Activated naive CD8-positive, alpha-beta T cell treated with anti-CD3 and anti-CD28 coated beads, Interleukin-2, amount 50 U/mL, for 16 hours (primary cell): Measurements from ENCODE around the gene RBM4B.
A peak's percentile ranks its signal among the peaks of the same experiment; 100 is the strongest.
"Not testable (repeated sequence)": the region's sequence is repeated elsewhere in the genome, so short reads cannot be mapped to it uniquely, and the experiment has no call there.

ENCODE experiments used
- DNase-seq: peaks from one replicate; pipeline ENCODE4 v3.0.0-alpha.2; 2020; ENCODE audit warnings: low read depth, low spot score

Gene RBM4B

GRCh38 chr11:66677599-66678375 lies at the start of gene RBM4B:
Gene RBM4B, minus strand, starts transcription at chr11:66677887. Its CDS starts 808 bp downstream, at chr11:66677079.
- DNase-seq = peak; percentile 91

GRCh38 chr11:66725647-66726046 lies 48.0 kb upstream of the RBM4B start:
- no peak for DNase-seq

- DNase-seq = no peak
These were observed 47.4 kb upstream of the RBM4B start for GRCh38 chr11:66725114-66725513.

- not testable (repeated sequence) for DNase-seq
These were observed 46.5 kb upstream of the RBM4B start for GRCh38 chr11:66724167-66724566.

- no peak for DNase-seq
These were observed 46.0 kb upstream of the RBM4B start for GRCh38 chr11:66723693-66724092.

GRCh38 chr11:66722745-66723651 lies 45.3 kb upstream of the RBM4B start:
- no peak for DNase-seq

- no peak for DNase-seq
These were observed 44.3 kb upstream of the RBM4B start for GRCh38 chr11:66721939-66722338.

GRCh38 chr11:66720899-66721470 lies 43.3 kb upstream of the RBM4B start:
- DNase-seq = no peak

- no peak for DNase-seq
These were observed 42.7 kb upstream of the RBM4B start for GRCh38 chr11:66720223-66720898.

- DNase-seq = no peak
These were observed 41.6 kb upstream of the RBM4B start for GRCh38 chr11:66719111-66719872.

- DNase-seq = no peak
These were observed 40.8 kb upstream of the RBM4B start for GRCh38 chr11:66718320-66718971.

GRCh38 chr11:66717925-66718319 lies 40.2 kb upstream of the RBM4B start:
- DNase-seq = no peak

GRCh38 chr11:66716996-66717395 lies 39.3 kb upstream of the RBM4B start:
- no peak for DNase-seq

GRCh38 chr11:66715346-66716085 lies 37.8 kb upstream of the RBM4B start:
- no peak for DNase-seq

- DNase-seq = no peak
These were observed 36.2 kb upstream of the RBM4B start for GRCh38 chr11:66713746-66714480.

GRCh38 chr11:66710384-66710930 lies 32.8 kb upstream of the RBM4B start:
- no peak for DNase-seq

GRCh38 chr11:66708701-66709100 lies 31.0 kb upstream of the RBM4B start:
- no peak for DNase-seq

GRCh38 chr11:66708094-66708493 lies 30.4 kb upstream of the RBM4B start:
- DNase-seq = no peak

GRCh38 chr11:66707486-66707885 lies 29.8 kb upstream of the RBM4B start:
- no peak for DNase-seq
